Smooth muscle cell (in vitro differentiated cells): ENCODE measurements around the gene NFAM1. TPM values are rescaled to one million over a fixed set of nuclear protein-coding genes. Genes with fewer than 3 reads are reported as not detected.

Source experiments
- DNase-seq: peaks from one replicate; lab custom pipeline; 2025; ENCODE audit not compliant: unreplicated experiment; lab: John Stamatoyannopoulos, UW
- H2AFZ ChIP-seq: fragments of 200-600 bp; sonication (generic); 2 replicates; pipeline ENCODE4 v1.6.0; 2016; ENCODE audit warnings: antibody characterized with exemption, low read depth, mild to moderate bottlenecking
- H3F3A ChIP-seq: fragments of 200-600 bp; sonication (generic); 2 replicates; pipeline ENCODE4 v1.6.0; 2017; ENCODE audit warnings: antibody characterized with exemption, low read depth
- H3K27ac ChIP-seq: fragments of 200-600 bp; sonication (generic); 2 replicates; pipeline ENCODE4 v1.5.1; 2016; ENCODE audit warnings: low read depth, mild to moderate bottlenecking
- H3K27me3 ChIP-seq: fragments of 200-600 bp; sonication (generic); 2 replicates; pipeline ENCODE4 v1.6.1; 2016; ENCODE audit warnings: low read depth, mild to moderate bottlenecking
- H3K36me3 ChIP-seq: fragments of 200-600 bp; sonication (generic); 2 replicates; pipeline ENCODE4 v1.5.1; 2016; ENCODE audit warnings: low read depth
- H3K4me1 ChIP-seq: fragments of 200-600 bp; sonication (generic); 2 replicates; pipeline ENCODE4 v1.5.1; 2016; ENCODE audit warnings: low read depth
- H3K4me2 ChIP-seq: fragments of 200-600 bp; sonication (generic); 2 replicates; pipeline ENCODE4 v1.6.0; 2016; ENCODE audit warnings: mild to moderate bottlenecking
- H3K4me3 ChIP-seq: fragments of 200-600 bp; sonication (generic); 2 replicates; pipeline ENCODE4 v1.5.1; 2016; ENCODE audit warnings: mild to moderate bottlenecking
- H3K79me2 ChIP-seq: fragments of 200-600 bp; sonication (generic); 2 replicates; pipeline ENCODE4 v1.6.0; 2016; ENCODE audit warnings: low read depth, mild to moderate bottlenecking
- H3K9ac ChIP-seq: fragments of 200-600 bp; sonication (generic); 2 replicates; pipeline ENCODE4 v1.6.0; 2016; ENCODE audit warnings: low read depth
- H3K9me3 ChIP-seq: fragments of 200-600 bp; sonication (generic); replicated peaks from 2 replicates; pipeline ENCODE4 v1.5.1; 2016; ENCODE audit warnings: low read depth
- H4K20me1 ChIP-seq: fragments of 200-600 bp; sonication (generic); 2 replicates; pipeline ENCODE4 v1.6.0; 2016; ENCODE audit warnings: low read depth
- CTCF ChIP-seq: fragments of 200-600 bp; sonication (generic); IDR thresholded peaks from 2 replicates; pipeline ENCODE4 v1.5.1; 2017; ENCODE audit warnings: borderline replicate concordance, mild to moderate bottlenecking, antibody characterized with exemption; ENCODE audit not compliant: insufficient read depth, poor library complexity, severe bottlenecking
- WGBS: methylation state at CpG from one replicate; pipeline ENCODE4 v1.1.7; 2016; ENCODE audit warnings: low lambda C conversion rate; 5-methylcytosine and 5-hydroxymethylcytosine counted together
- polyA plus RNA-seq: library from polyadenylated mRNA; unstranded; fragments of >200 nt; fragmentation: Nextera tagmentation; extraction: Ambion mirVana; gene quantifications from 2 replicates; pipeline ENCODE4 v1.2.1, GENCODE V29; 2016
- total RNA-seq: library from RNA; depleted of rRNA; stranded (reverse); fragments of >200 nt; gene quantifications from 2 replicates; pipeline ENCODE4 v1.2.3, GENCODE V29; 2014

Gene NFAM1
- total and polyA plus RNA-seq, 2 experiments from 2014 or later, result not detected

DNA sequence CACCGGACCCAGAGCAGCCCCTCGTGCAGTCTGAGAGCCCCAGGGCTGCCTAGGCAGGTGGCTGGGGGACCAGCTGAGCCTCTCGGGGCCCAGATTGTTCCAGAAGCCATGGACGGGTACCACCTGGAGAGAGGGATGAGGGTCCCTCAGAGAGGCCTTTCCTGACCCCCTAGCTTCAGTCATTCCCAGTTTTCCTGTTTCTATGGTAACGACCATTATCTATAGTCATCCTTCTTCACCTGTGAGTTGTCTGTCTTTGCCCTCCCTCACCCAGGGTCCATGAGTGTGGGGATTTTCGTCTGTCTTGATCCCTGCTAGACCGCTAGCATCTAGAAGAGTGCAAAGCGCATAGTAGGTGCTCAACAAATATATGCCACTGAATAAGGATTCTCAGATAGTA, 85.5 kb downstream of the NFAM1 start:
- 96% methylated on average over 8 of the region's 8 CpGs for WGBS
- DNase-seq, result no peak
- TF ChIP-seq CTCF, result no peak

GRCh38 chr22:42345458-42345857, 86.7 kb downstream of the NFAM1 start:
- Histone ChIP-seq H4K20me1 (no peaks in the 10 kb centered on the region), H3K36me3 (no peaks in the 10 kb centered on the region), H3K27me3 (no peaks in the 10 kb centered on the region), H3K4me1 (peaks cover 14% of the 10 kb centered on the region), H3K79me2 (no peaks in the 10 kb centered on the region), H3K4me2 (no peak overlapping the region), H3K27ac (no peak overlapping the region), H3F3A (peaks cover 12% of the 10 kb centered on the region), H3K9me3 (no peaks in the 10 kb centered on the region), H3K9ac (no peak overlapping the region), H3K4me3 (no peak overlapping the region), H2AFZ (no peak overlapping the region)
- DNase-seq, result no peak
- over 99% methylated on average over 4 of the region's 4 CpGs for WGBS
- TF ChIP-seq CTCF, result no peak

More for the DNA sequence above, 85.5 kb downstream of the NFAM1 start:
- no peaks in the 10 kb centered on the region for H3K9me3 ChIP-seq
- no peaks in the 10 kb centered on the region for H3K27me3 ChIP-seq
- no peak overlapping the region for H3K27ac ChIP-seq
- peaks cover 14% of the 10 kb centered on the region for H3K4me1 ChIP-seq
- no peaks in the 10 kb centered on the region for H4K20me1 ChIP-seq
- H2AFZ ChIP-seq, result peak overlapping the region; percentile 75
- no peak overlapping the region for H3K9ac ChIP-seq
- H3K4me3 ChIP-seq, result no peak overlapping the region
- peaks cover 12% of the 10 kb centered on the region for H3F3A ChIP-seq
- H3K4me2 ChIP-seq, result peak overlapping the region; percentile 76
- H3K36me3 ChIP-seq, result no peaks in the 10 kb centered on the region
- H3K79me2 ChIP-seq, result no peaks in the 10 kb centered on the region

GRCh38 chr22:42344361-42344905, 87.8 kb downstream of the NFAM1 start:
- no peak overlapping the region for H3K27ac ChIP-seq
- H3K79me2 ChIP-seq, result no peaks in the 10 kb centered on the region
- peaks cover 14% of the 10 kb centered on the region for H3K4me1 ChIP-seq

More at GRCh38 chr22:42344361-42344905, 87.8 kb downstream of the NFAM1 start:
- no peak for TF ChIP-seq CTCF
- Histone ChIP-seq H3K9ac (no peak overlapping the region), H2AFZ (no peak overlapping the region), H3K9me3 (no peaks in the 10 kb centered on the region), H4K20me1 (no peaks in the 10 kb centered on the region), H3K27me3 (no peaks in the 10 kb centered on the region), H3K4me2 (peak overlapping the region; percentile 82), H3K36me3 (no peaks in the 10 kb centered on the region), H3F3A (peaks cover 12% of the 10 kb centered on the region), H3K4me3 (peak overlapping the region; percentile 30)
- no peak for DNase-seq
- 32% methylated on average over 26 of the region's 31 CpGs for WGBS
